Amniotic epithelial cell (primary cell): ENCODE results near the gene OSBPL3.

Experiments used
- DNase-seq: peaks from one replicate; pipeline ENCODE4 v3.0.0-alpha.2; 2010; ENCODE audit warnings: low read depth

The OSBPL3 gene

GRCh38 chr7:24827027-24827426 lies 153.0 kb downstream of the OSBPL3 start:
- no peak for DNase-seq

GRCh38 chr7:24826662-24827020 lies 153.3 kb downstream of the OSBPL3 start:
- DNase-seq, result peak; percentile 28

GRCh38 chr7:24825931-24826661 lies 153.9 kb downstream of the OSBPL3 start:
- DNase-seq, result peak; percentile 70

- peak; percentile 82 for DNase-seq
Observed at GRCh38 chr7:24825381-24825794, 154.6 kb downstream of the OSBPL3 start.

- no peak for DNase-seq
Observed at GRCh38 chr7:24824896-24825295, 155.1 kb downstream of the OSBPL3 start.

GRCh38 chr7:24824400-24824799 lies 155.6 kb downstream of the OSBPL3 start:
- DNase-seq, result no peak

- no peak for DNase-seq
Observed at GRCh38 chr7:24821754-24822054, 158.3 kb downstream of the OSBPL3 start.

GRCh38 chr7:24821045-24821753 lies 158.8 kb downstream of the OSBPL3 start:
- DNase-seq, result peak; percentile 97

GRCh38 chr7:24820730-24821044 lies 159.3 kb downstream of the OSBPL3 start:
- no peak for DNase-seq

- peak; percentile 87 for DNase-seq
Observed at GRCh38 chr7:24819916-24820689, 159.9 kb downstream of the OSBPL3 start.

- no peak for DNase-seq
Observed at GRCh38 chr7:24817339-24817738, 162.6 kb downstream of the OSBPL3 start.

- no peak for DNase-seq
Observed at GRCh38 chr7:24816868-24817267, 163.1 kb downstream of the OSBPL3 start.

GRCh38 chr7:24812305-24812945 lies 167.6 kb downstream of the OSBPL3 start:
- peak; percentile 27 for DNase-seq

- no peak for DNase-seq
Observed at GRCh38 chr7:24808518-24808917, 171.5 kb downstream of the OSBPL3 start.

- DNase-seq, result no peak
Observed at GRCh38 chr7:24802300-24802699, 177.7 kb downstream of the OSBPL3 start.

- DNase-seq, result no peak
Observed at GRCh38 chr7:24801883-24802282, 178.1 kb downstream of the OSBPL3 start.

GRCh38 chr7:24800667-24801066 lies 179.3 kb downstream of the OSBPL3 start:
- no peak for DNase-seq

GRCh38 chr7:24800073-24800472 lies 179.9 kb downstream of the OSBPL3 start:
- DNase-seq, result no peak

GRCh38 chr7:24799506-24799905 lies 180.5 kb downstream of the OSBPL3 start:
- no peak for DNase-seq

GRCh38 chr7:24798261-24798660 lies 181.7 kb downstream of the OSBPL3 start:
- no peak for DNase-seq

- DNase-seq, result no peak
Observed at GRCh38 chr7:24797270-24797669, 182.7 kb downstream of the OSBPL3 start.

GRCh38 chr7:24795407-24795767 lies 184.6 kb downstream of the OSBPL3 start:
- no peak for DNase-seq
